ENCODE data around the gene TMOD2. TPM values are rescaled to one million over a fixed set of nuclear protein-coding genes. Genes with fewer than 3 reads are reported as not detected.

Gene TMOD2
- total RNA-seq, 1 experiment from 2014 or later: 3.0 TPM

GRCh38 chr15:51732646-51733045 lies 18.8 kb upstream of the TMOD2 start:
- H3K79me1 ChIP-seq (ENCODE audit: insufficient read depth, low read depth, low read length, poor library complexity, severe bottlenecking): no peaks in the 10 kb centered on the region
- Mint-ChIP-seq H3K36me3 (ENCODE audit: insufficient read depth in 1 of 3, low read depth in 3 of 3) (no peaks in the 10 kb centered on the region; a peak in 1 of 7 replicates), H3K27ac (no peak overlapping the region), H3K4me1 (peaks cover 13 to 16% of the 10 kb centered on the region in 2 experiments; a peak in 3 of 4 replicates), H3K4me3 (no peak overlapping the region), H3K27me3 (ENCODE audit: low read depth) (peaks cover 24% of the 10 kb centered on the region), H3K9me3 (no peaks in the 10 kb centered on the region; a peak in 1 of 5 replicates)
- no peak overlapping the region for H4K91ac ChIP-seq (ENCODE audit: insufficient read length, low read depth, low read length)
- no peak overlapping the region for H2AK5ac ChIP-seq (ENCODE audit: insufficient read length, low read length)
- H3K23me2 ChIP-seq (ENCODE audit: insufficient read length, low read depth, low read length, poor library complexity, severe bottlenecking): peaks cover 5% of the 10 kb centered on the region
- no peak overlapping the region for H2AFZ ChIP-seq (ENCODE audit: low read length)
- no peak overlapping the region for H2BK5ac ChIP-seq (ENCODE audit: insufficient read length, low read length)
- no peak for DNase-seq
- no peak overlapping the region for H3K9ac ChIP-seq (ENCODE audit: extremely low read depth, insufficient read length, low read length)
- H3K79me2 ChIP-seq (ENCODE audit: insufficient read depth, low read length): 0 out of 2 replicates have a peak, but pooled peaks cover 1% of the 10 kb centered on the region
- H3K23ac ChIP-seq (ENCODE audit: insufficient read length, low read depth, low read length): no peak overlapping the region
- H4K5ac ChIP-seq (ENCODE audit: insufficient read length, low read depth, low read length): no peak overlapping the region
- no peak overlapping the region for H2BK120ac ChIP-seq (ENCODE audit: low read depth, low read length, poor library complexity, severe bottlenecking)
- H2BK12ac ChIP-seq (ENCODE audit: insufficient read length, low read depth, low read length): no peak overlapping the region
- no peaks in the 10 kb centered on the region for H3K4me1 ChIP-seq (ENCODE audit: insufficient read depth, low read length)
- no peak overlapping the region for H2BK20ac ChIP-seq (ENCODE audit: low read depth, low read length, poor library complexity, severe bottlenecking)
- H3K56ac ChIP-seq (ENCODE audit: insufficient read length, low read depth, low read length): no peak overlapping the region
- H3K27ac ChIP-seq (ENCODE audit: insufficient read length, low read depth, low read length): no peak overlapping the region
- no peak overlapping the region for H3K4me2 ChIP-seq (ENCODE audit: insufficient read depth, insufficient read length, low read length)
- TF ChIP-seq CTCF (conservative IDR thresholded peaks at IDR 0.05): no peak
- WGBS (ENCODE audit: extremely low coverage, insufficient read length, low lambda C conversion rate): no CpG with 5 or more reads among the region's 2 CpGs
- no peaks in the 10 kb centered on the region for H4K20me1 ChIP-seq (ENCODE audit: control insufficient read depth, insufficient read depth, insufficient read length)
- peaks cover 3% of the 10 kb centered on the region; the same call in 1 of the 2 replicates for H3K27me3 ChIP-seq (ENCODE audit: insufficient read depth, low read length)
- no peak overlapping the region for H3K4ac ChIP-seq (ENCODE audit: low read depth, low read length)
- H3T11ph ChIP-seq (ENCODE audit: low read length): no peak overlapping the region
- H2BK15ac ChIP-seq (ENCODE audit: low read depth, low read length): no peak overlapping the region
- H3K9me3 ChIP-seq (ENCODE audit: control insufficient read depth, low read depth, low read length): no peaks in the 10 kb centered on the region
- no peak overlapping the region for H3K18ac ChIP-seq (ENCODE audit: insufficient read length, low read depth, low read length)
- H3K14ac ChIP-seq (ENCODE audit: insufficient read depth, low read length): no peak overlapping the region
- no peak overlapping the region for H4K8ac ChIP-seq (replicated peaks; ENCODE audit: insufficient read length, low read depth, low read length)
